H1 (cell line): ENCODE measurements around the gene STYK1. TPM values are rescaled to one million over a fixed set of nuclear protein-coding genes. Genes with fewer than 3 reads are reported as not detected.

ENCODE experiments used
- CTCF ChIA-PET: fragments of 300-600 bp; sonication (Branson Sonifier 250); formaldehyde crosslinking; loops from one replicate; lab custom pipeline; 2021; ENCODE audit not compliant: partially characterized antibody; lab: Charles Lee
- POLR2A ChIA-PET: fragments of 300-600 bp; sonication (Branson Sonifier 250); formaldehyde crosslinking; loops from one replicate; lab custom pipeline; 2021; ENCODE audit warnings: inconsistent platforms; ENCODE audit not compliant: partially characterized antibody; lab: Charles Lee
- DNase-seq, 2 experiments: peaks; one replicate each; pipeline versions ENCODE4 v3.0.0 to v3.0.0-alpha.2; 2010 to 2022; ENCODE audit warnings: low spot score in 2 of 2, low read depth in 1 of 2, mixed read lengths in 1 of 2
- FAIRE-seq: peaks from 2 replicates; lab custom pipeline; 2011; peaks lifted over from hg19 to GRCh38; lab: Jason Lieb, UNC
- H2AFZ ChIP-seq: 2 replicates; pipeline ENCODE4 v1.8.1; 2012; ENCODE audit warnings: low read length, inconsistent platforms
- H2AK5ac ChIP-seq: 2 replicates; pipeline ENCODE4 v1.6.1; 2013; ENCODE audit warnings: low read depth, low read length
- H2BK120ac ChIP-seq: replicated peaks from 2 replicates; pipeline ENCODE3; 2013; ENCODE audit warnings: low read depth, low read length, inconsistent platforms
- H2BK12ac ChIP-seq: 2 replicates; pipeline ENCODE4 v1.6.1; 2013; ENCODE audit warnings: low read depth, low read length
- H2BK15ac ChIP-seq: 2 replicates; pipeline ENCODE4 v1.6.1; 2013; ENCODE audit warnings: low read length
- H2BK20ac ChIP-seq: 2 replicates; pipeline ENCODE4 v1.6.1; 2013; ENCODE audit warnings: low read length
- H2BK5ac ChIP-seq: 2 replicates; pipeline ENCODE4 v1.6.1; 2013; ENCODE audit warnings: low read depth, low read length
- H3K14ac ChIP-seq: 2 replicates; pipeline ENCODE4 v1.6.1; 2013; ENCODE audit warnings: inconsistent platforms; ENCODE audit not compliant: insufficient read length
- H3K18ac ChIP-seq: 2 replicates; pipeline ENCODE4 v1.6.1; 2013; ENCODE audit warnings: low read length; ENCODE audit errors: extremely low read depth
- H3K23ac ChIP-seq: 2 replicates; pipeline ENCODE4 v1.6.1; 2013; ENCODE audit warnings: inconsistent platforms; ENCODE audit not compliant: insufficient read length
- H3K23me2 ChIP-seq: 2 replicates; pipeline ENCODE4 v1.6.1; 2013; ENCODE audit warnings: low read depth, low read length
- H3K27ac ChIP-seq: 2 replicates; pipeline ENCODE4 v1.6.1; 2011; ENCODE audit warnings: low read depth, low read length, inconsistent platforms
- H3K27me3 ChIP-seq, 4 experiments: replicated peaks in 1 of 4; 1 replicate in 1 of 4; 2 replicates in 3 of 4; pipeline versions ENCODE4 v1.6.1 to v1.8.1; 2011 to 2013; ENCODE audit warnings: low read length in 3 of 4, mild to moderate bottlenecking in 3 of 4, inconsistent platforms in 2 of 4, mixed read lengths in 2 of 4, moderate library complexity in 1 of 4; ENCODE audit not compliant: control insufficient read depth in 3 of 4, insufficient read depth in 3 of 4; ENCODE audit errors: extremely low read depth in 1 of 4
- H3K36me3 ChIP-seq, 4 experiments: 2 replicates each; pipeline versions ENCODE4 v1.6.1 to v1.8.1; 2011 to 2013; ENCODE audit warnings: mild to moderate bottlenecking in 4 of 4, low read length in 3 of 4, moderate library complexity in 2 of 4, control low read depth in 1 of 4, inconsistent platforms in 1 of 4; ENCODE audit not compliant: insufficient read depth in 4 of 4, control insufficient read depth in 2 of 4
- H3K4ac ChIP-seq: replicated peaks from 2 replicates; pipeline ENCODE3; 2013; ENCODE audit warnings: low read length, low read depth, mixed read lengths, inconsistent platforms; ENCODE audit not compliant: insufficient read length
- H3K4me1 ChIP-seq, 4 experiments: replicated peaks in 1 of 4; 1 replicate in 1 of 4; 2 replicates in 3 of 4; pipeline versions ENCODE4 v1.6.1 to v1.8.1; 2011 to 2013; ENCODE audit warnings: low read length in 3 of 4, inconsistent platforms in 2 of 4, mixed read lengths in 1 of 4; ENCODE audit not compliant: insufficient read depth in 4 of 4, control insufficient read depth in 3 of 4
- H3K4me2 ChIP-seq, 2 experiments: 2 replicates each; pipeline versions ENCODE4 v1.6.1 to v1.8.1; 2011 to 2013; ENCODE audit warnings: low read depth in 2 of 2, low read length in 2 of 2, control low read depth in 1 of 2, inconsistent platforms in 1 of 2, mild to moderate bottlenecking in 1 of 2; ENCODE audit not compliant: insufficient read depth in 1 of 2
- H3K4me3 ChIP-seq, 4 experiments: fragments of 200-600, 300-600 bp in 1 of 4; sonication (generic), shearing (Covaris generic), sonication (Bioruptor Twin) in 1 of 4; 2 replicates each; pipeline versions ENCODE4 v1.5.1 to v1.8.1; 2011 to 2016; ENCODE audit warnings: low read length in 4 of 4, low read depth in 3 of 4, control low read depth in 2 of 4, inconsistent platforms in 2 of 4, mild to moderate bottlenecking in 2 of 4, mixed read lengths in 1 of 4, moderate library complexity in 1 of 4; ENCODE audit not compliant: insufficient read depth in 2 of 4; ENCODE audit errors: extremely low read depth in 1 of 4
- H3K56ac ChIP-seq: replicated peaks from 2 replicates; pipeline ENCODE3; 2013; ENCODE audit warnings: low read depth, mild to moderate bottlenecking, mixed read lengths, low read length, inconsistent platforms; ENCODE audit not compliant: insufficient read length
- H3K79me1 ChIP-seq: 2 replicates; pipeline ENCODE4 v1.6.1; 2013; ENCODE audit warnings: low read depth, low read length, control low read depth
- H3K79me2 ChIP-seq, 2 experiments: 2 replicates each; pipeline versions ENCODE4 v1.6.1 to v1.8.1; 2012 to 2013; ENCODE audit warnings: low read length in 2 of 2, mild to moderate bottlenecking in 2 of 2, inconsistent platforms in 1 of 2; ENCODE audit not compliant: insufficient read depth in 2 of 2, control insufficient read depth in 1 of 2
- H3K9ac ChIP-seq, 4 experiments: replicated peaks in 1 of 4; 1 replicate in 1 of 4; 2 replicates in 3 of 4; pipeline versions ENCODE4 v1.6.1 to v1.8.1; 2011 to 2013; ENCODE audit warnings: low read depth in 3 of 4, low read length in 3 of 4, control low read depth in 2 of 4, mild to moderate bottlenecking in 2 of 4, moderate library complexity in 2 of 4, inconsistent platforms in 1 of 4; ENCODE audit errors: extremely low read depth in 1 of 4
- H3K9me3 ChIP-seq, 2 experiments: 2 replicates each; pipeline versions ENCODE4 v1.6.1 to v1.8.1; 2012 to 2013; ENCODE audit warnings: mild to moderate bottlenecking in 2 of 2, moderate library complexity in 2 of 2, control low read depth in 1 of 2, inconsistent platforms in 1 of 2, low read depth in 1 of 2, low read length in 1 of 2, mixed read lengths in 1 of 2; ENCODE audit not compliant: insufficient read depth in 2 of 2
- H4K20me1 ChIP-seq, 2 experiments: replicated peaks in 1 of 2; 2 replicates each; pipeline versions ENCODE3 to v1.8.1; 2011 to 2013; ENCODE audit warnings: inconsistent platforms in 2 of 2, low read length in 2 of 2, mild to moderate bottlenecking in 1 of 2; ENCODE audit not compliant: insufficient read depth in 2 of 2, control insufficient read depth in 1 of 2
- H4K5ac ChIP-seq: 2 replicates; pipeline ENCODE4 v1.6.1; 2013; ENCODE audit warnings: low read length, low read depth, mixed read lengths, inconsistent platforms; ENCODE audit not compliant: insufficient read length
- H4K8ac ChIP-seq: 2 replicates; pipeline ENCODE4 v1.8.0; 2013; ENCODE audit warnings: mild to moderate bottlenecking, moderate library complexity, low read length, inconsistent platforms; ENCODE audit not compliant: insufficient read depth; ENCODE audit errors: extremely low read depth
- H4K91ac ChIP-seq: replicated peaks from 2 replicates; pipeline ENCODE3; 2013; ENCODE audit warnings: low read length, mixed read lengths, inconsistent platforms; ENCODE audit not compliant: insufficient read length
- CBX8 ChIP-seq: fragments of 300-800, 300-1000 bp; sonication (generic); IDR thresholded peaks from 2 replicates; pipeline ENCODE4 v1.7.1; 2016; ENCODE audit warnings: low read depth, low read length, borderline replicate concordance
- GTF2F1 ChIP-seq: IDR thresholded peaks from 2 replicates; pipeline ENCODE4 v1.6.1; 2012; ENCODE audit warnings: low read depth, low read length, improper control_type of control experiment, borderline replicate concordance
- WGBS, 2 experiments: shearing (Covaris generic) in 1 of 2; methylation state at CpG; one replicate each; pipeline versions ENCODE4 v1.1.6 to v1.1.7; 2013 to 2015; ENCODE audit warnings: low lambda C conversion rate in 2 of 2, mixed read lengths in 2 of 2, inconsistent platforms in 1 of 2, low coverage in 1 of 2, missing lambda C conversion rate in 1 of 2; ENCODE audit not compliant: insufficient replicate concordance in 2 of 2, insufficient coverage in 1 of 2, insufficient read length in 1 of 2; ENCODE audit errors: extremely low coverage in 1 of 2, missing lambda C conversion rate in 1 of 2; 5-methylcytosine and 5-hydroxymethylcytosine counted together
- polyA plus RNA-seq, 7 experiments: library from polyadenylated mRNA; depleted of rRNA in 3 of 7; stranded (reverse) in 5 of 7; unstranded in 2 of 7; fragments of >200 nt in 5 of 7; fragments of 200-250 nt in 2 of 7; gene quantifications; 1 replicate in 5 of 7; 2 replicates in 1 of 7; 4 replicates in 1 of 7; pipeline versions ENCODE4 v1.2.1 to v1.2.3, GENCODE V29; 2011 to 2013; ENCODE audit warnings: missing spikeins in 2 of 7, mixed read lengths in 2 of 7
- total RNA-seq: library from RNA; stranded (reverse); fragmentation: NEBNext Ultra II Directional; extraction: Animal tissue kit (Norgen Biotek cat#: 25700); gene quantifications from 2 replicates; pipeline ENCODE4 v1.2.1, GENCODE V29; 2021

Gene STYK1
- total and polyA plus RNA-seq, 2 of the 8 experiments (the other 6 are each of a cell fraction or from before 2014, with no cell fraction given): 0.38 to 1.1 TPM

DNA sequence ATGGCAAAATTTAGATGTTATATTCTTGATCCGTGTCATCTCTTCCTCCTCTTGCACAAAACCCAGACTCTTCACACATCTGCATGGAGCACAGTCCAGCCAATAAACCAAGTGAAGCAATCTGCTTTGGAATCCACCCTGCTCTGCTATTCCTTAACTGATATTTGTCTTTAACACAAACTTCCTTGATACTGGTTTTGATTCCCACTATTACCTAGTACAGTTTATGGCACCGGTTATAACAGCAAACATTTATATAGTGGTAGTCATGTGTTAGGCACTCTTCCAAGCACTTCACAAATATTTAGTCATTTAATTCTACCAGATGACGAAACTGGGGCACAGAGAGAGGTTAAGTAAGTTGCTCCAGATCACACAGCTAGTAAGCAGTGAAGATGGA is 12.5 kb downstream of the STYK1 start:
- Histone ChIP-seq H3K23me2 (no peaks in the 10 kb centered on the region), H2BK12ac (no peak overlapping the region), H4K5ac (no peak overlapping the region), H3K4me1 (no peaks in the 10 kb centered on the region), H4K91ac (no peak overlapping the region), H3K79me1 (no peaks in the 10 kb centered on the region), H2AFZ (no peak overlapping the region), H3K4me3 (no peak overlapping the region), H2BK120ac (no peak overlapping the region), H4K20me1 (no peaks in the 10 kb centered on the region), H2AK5ac (no peak overlapping the region), H3K23ac (no peak overlapping the region), H2BK20ac (no peak overlapping the region), H2BK5ac (no peak overlapping the region), H3K9me3 (peaks cover 5 to 9% of the 10 kb centered on the region in 2 experiments), H3K56ac (no peak overlapping the region), H3K27ac (no peak overlapping the region), H2BK15ac (no peak overlapping the region), H3K9ac (no peak overlapping the region), H3K14ac (no peak overlapping the region), H3K4me2 (no peak overlapping the region), H3K27me3 (no peaks in the 10 kb centered on the region), H3K4ac (no peak overlapping the region), H3K79me2 (no peaks in the 10 kb centered on the region), H3K36me3 (no peaks in the 10 kb centered on the region), H4K8ac (no peak overlapping the region), H3K18ac (no peak overlapping the region)
- POLR2A ChIA-PET: no interaction called here
- TF ChIP-seq CBX8 (no peak), GTF2F1 (no peak)
- CTCF ChIA-PET: no interaction called here
- FAIRE-seq (no peak), DNase-seq (no peak)
- 75% methylated on average over 3 of the region's 3 CpGs; no CpG with 5 or more reads in 1 of the 2 experiments for WGBS, 2 experiments
